CD4-positive, alpha-beta T cell treated with Interleukin-15 for 4 hours (primary cell): ENCODE measurements around the gene THEM5.

Experiments
- DNase-seq: peaks from one replicate; pipeline ENCODE4 v3.0.0-alpha.2; 2020; ENCODE audit warnings: low spot score

The THEM5 gene

DNA sequence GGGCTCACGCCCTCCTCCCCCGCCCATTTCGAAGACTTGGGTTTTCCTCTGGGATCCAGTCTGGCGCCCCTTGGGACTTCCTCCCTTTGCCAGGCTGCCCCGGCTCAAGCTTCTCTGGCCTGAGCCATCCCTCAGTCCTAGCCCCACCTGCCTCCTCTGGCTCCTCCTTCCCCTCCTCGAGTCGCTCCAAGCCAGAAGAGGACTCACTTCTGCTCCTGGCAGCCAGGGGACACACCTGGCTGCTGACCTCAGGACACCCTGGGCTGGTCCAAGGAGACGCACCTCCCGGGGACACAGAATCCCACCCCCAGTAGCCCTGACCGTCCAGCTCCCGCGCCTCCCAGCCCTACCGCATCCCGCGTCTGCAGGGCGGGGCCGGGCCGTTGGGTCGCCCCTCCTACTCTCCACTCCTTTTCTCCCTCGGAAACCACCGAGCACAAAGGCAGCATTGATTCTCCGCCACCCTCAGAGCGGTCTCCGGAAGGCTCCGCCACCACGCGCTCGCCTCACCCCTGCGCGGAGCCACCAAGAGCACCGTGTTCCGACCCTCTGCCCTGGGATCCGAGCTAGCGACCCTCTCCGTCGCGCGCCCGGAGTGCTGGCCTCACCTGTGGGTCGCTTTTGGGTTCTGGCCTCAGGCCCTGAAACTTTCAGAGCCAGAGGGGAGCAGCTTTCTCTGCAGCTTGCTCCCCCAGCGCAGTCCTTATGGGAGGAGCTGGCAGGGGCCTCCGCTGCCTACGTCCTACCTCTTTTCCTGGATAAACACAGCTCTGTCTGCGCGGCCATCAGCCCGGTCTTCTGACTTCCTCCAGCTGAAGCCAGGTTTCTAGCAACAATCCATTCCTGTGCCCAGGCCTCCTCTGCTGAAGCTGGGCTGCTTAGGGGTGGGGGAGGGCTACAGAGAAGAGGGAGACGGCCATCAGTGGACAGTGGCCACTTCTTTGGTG, 13.8 kb downstream of the THEM5 start, which contains the start of gene C2CD4D:
Gene C2CD4D, minus strand, starts transcription at position 364 of the 947 bp plus-strand sequence. CDS start 831 bp downstream, outside the sequence.
- DNase-seq: peak; percentile 72

DNA sequence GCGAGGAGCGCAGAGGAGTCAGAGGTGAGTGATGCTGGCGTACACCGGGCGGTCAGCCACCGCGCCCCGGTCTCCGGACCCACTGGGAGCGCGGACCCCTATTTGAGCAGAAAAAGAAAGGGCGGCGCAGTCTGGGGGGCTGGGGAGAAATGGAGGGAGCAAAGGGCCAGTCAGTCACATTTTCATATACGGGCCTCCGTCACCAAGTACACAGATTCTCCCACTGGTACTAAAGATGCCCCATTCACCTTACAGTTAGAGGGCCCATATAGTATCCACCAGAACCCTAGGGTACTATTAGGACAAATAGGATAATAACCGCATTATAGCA, 14.5 kb downstream of the THEM5 start:
- no peak for DNase-seq

GRCh38 chr1:151838222-151839081, 15.1 kb downstream of the THEM5 start:
- DNase-seq: no peak

DNA sequence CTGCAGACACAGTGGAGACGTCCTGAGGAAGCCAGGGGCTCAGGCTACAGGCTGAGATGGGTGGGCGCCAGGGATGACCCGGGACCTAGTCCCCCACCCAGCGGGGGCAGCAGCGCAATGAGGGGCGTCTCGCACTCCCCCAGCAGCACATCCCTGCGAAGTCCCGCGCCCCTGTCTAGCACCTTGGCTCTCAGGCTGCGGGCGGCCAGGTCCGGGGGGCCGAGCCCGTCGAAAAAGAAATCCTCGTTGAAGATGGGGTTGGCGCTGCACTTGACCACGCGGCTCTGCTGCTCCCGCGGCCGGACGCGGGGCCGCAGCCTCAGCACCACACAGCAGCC, 15.7 kb downstream of the THEM5 start:
- DNase-seq: no peak

- peak; percentile 64 for DNase-seq
Observed at GRCh38 chr1:151837197-151837596, 16.3 kb downstream of the THEM5 start.

GRCh38 chr1:151835596-151835995, 17.9 kb downstream of the THEM5 start:
- no peak for DNase-seq

DNA sequence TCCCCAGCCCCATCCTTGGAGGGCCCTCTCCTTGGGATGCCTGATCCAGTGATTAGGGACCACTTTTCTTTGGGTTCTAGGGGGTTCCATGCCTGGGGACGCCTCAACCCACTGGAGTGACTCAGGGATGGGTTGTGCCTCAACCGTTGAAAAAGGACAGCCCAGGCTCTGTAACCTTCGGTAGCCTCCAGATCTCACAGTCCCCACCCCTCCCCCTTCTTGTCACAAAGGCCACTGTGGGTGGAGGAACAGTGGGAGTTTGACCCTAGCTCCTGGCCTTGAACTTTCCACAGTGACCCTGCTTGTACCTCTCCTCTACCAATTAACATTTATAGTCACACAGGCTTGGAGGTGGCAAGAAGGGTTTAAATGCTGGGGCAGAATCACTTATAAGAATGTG, 19.3 kb downstream of the THEM5 start:
- DNase-seq: no peak

DNA sequence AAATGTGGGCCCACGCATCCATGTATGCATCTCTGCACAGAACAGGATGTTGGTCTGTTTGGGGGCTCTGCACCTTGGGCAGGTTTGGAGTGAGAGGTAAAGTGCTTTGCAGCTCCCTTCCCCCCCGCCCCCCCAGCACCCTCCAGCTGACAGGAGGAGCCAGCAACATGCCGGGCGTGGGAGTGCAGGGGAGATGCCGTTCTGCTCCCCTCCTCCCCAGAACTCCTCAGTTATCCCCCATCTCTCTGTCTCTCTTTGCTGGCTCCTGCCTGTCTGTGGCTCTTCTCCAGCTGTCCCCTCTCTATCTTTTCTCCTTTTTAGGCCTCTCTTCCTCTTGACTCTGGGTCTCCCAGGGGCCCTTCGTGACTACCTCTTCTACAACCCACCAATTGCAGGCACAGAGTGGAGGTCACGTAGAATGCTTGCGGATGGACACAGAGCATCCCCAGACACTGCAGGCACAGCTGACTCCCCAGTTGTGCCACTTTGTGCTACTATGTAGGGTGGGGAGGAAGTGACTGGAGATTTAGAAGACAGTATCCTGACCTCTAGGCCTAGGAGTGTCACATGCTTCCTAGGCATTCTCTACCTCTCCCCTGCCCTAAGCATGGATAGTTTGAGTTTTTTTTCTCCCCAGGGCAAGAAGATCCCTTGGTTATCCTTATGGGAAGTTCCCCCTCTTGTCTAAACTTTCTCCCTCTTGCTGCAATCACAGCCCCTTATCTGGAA, 20.2 kb downstream of the THEM5 start:
- DNase-seq: no peak

DNA sequence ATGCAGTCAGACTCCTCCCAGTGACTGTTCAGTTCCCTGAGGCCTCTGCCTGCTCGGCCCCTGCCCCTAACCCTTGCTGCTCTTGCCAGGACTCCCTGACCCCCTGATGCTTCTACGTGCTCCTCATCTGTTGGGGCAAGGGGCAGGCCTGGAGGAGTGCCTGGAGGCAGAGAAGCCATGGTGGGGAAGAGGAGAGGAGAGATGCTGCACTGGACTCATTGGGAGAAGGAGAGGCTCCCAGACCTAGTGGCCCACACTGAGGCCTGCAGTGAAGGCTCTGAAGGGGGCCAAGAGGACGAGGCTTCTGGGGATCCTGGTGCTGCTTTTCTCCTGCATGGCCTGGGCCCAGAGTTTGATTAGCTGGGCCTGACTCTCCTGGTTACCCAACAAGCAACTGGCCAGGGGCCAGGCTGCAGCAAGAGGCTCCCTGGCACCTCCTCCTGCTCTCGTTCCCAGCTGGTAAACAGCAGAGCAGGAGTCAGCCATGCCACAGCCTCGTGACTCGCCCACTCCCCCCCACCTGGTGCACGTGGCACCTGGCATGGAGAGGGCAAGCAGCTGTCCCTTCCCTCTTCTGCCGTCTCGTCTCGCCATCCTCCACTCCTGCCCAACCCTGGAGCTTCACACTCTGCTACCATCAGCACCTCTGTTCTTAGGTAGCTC, 21.1 kb downstream of the THEM5 start:
- no peak for DNase-seq

DNA sequence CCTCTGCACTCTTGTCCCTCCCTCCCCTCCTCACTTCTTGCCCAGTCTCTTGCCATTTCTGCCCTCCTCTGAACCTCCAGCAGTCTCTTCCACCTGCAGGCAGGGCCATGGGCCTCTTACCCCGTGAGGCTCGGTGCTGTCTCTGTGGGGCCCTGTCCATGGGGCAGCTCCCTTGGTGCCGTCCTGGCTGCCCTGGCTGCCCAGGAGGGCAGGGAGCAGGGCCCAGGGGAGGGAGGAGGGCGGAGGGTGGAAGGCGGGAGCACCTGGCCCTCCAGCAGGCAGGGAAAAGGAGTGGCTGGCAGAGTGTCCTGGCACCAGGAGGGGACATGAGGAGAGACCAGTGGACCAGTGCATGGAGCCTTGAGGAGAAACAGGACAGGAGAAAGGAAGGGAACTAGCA, 21.9 kb downstream of the THEM5 start, which contains the start of gene RORC:
Gene RORC, minus strand, starts transcription at position 198 of the 400 bp plus-strand sequence. Its CDS starts 38 bp downstream, at position 160.
- DNase-seq: no peak

DNA sequence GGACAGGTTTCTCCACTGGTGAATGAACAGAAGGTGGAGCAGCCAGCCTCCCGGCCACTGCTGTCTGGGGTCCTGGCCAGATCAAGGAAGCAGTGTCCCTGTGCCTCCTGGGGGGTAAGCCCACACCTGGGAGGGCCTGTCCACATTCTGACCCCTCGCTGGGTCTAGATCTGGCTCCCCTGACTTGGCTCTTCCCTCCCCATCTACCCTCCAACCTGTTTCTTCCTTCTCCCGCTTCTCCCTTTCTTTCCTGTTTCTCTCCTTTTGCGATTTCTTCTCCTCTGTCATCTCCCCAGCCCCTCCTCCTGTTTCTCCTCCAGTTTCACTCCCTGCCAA, 22.3 kb downstream of the THEM5 start:
- DNase-seq: no peak

DNA sequence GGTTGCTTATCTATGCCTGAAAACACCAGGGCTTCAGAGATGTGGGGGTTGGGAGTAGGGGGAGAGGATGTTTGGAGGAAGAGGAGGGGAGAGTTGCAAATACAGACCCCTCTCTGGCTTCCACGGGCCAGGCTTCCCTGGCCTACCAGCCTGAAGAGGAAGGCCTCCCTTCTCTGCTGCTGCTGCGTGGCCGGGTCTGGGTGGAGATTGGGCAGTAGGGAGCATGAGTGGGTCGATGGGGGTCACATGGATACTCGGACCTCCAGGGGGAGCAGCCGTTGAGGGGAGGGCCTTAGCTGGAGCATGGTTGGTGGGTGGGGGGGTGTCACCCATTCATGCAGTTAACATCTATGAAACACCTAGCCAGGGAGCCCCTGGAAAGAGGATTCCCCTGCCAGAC, 23.5 kb downstream of the THEM5 start:
- DNase-seq: no peak

DNA sequence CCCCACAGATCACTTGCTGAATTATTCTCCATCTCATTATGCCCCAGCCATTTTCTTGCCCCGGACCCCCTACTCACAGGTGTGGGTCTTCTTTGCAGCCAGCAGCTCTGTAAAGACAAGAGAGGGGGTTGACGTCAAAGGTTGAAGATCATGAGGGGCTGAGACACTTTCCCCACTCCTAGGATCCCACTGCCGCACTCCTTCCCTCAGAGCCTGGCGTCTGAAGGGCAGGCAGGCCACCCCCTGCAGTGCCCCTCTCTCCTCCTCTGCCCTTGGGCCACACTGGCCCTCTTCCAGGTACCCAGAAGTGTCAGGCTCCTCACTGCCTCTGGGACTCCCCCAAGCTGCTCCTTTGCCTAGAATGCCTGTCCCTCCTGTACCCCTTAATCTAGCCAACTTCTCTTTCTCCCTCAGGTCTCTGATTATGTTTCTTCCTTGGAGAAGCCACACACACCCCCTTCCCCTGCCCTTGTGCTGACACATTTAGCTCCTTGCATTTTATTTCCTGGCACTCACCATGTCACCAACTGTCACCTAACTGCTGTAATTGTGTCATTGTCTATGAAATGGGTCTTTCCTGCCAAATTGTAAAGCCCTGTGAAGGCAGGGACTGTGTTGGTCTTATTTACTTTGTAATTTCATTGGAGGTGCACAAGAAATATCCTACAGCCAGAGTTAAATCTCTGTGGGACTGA, 24.0 kb downstream of the THEM5 start:
- DNase-seq: no peak

GRCh38 chr1:151828921-151829320, 24.6 kb downstream of the THEM5 start:
- no peak for DNase-seq

- no peak for DNase-seq
Observed at GRCh38 chr1:151827853-151828252, 25.7 kb downstream of the THEM5 start.

- DNase-seq: no peak
Observed at GRCh38 chr1:151825751-151826660, 27.5 kb downstream of the THEM5 start.

- DNase-seq: no peak
Observed at GRCh38 chr1:151825204-151825603, 28.3 kb downstream of the THEM5 start.

- DNase-seq: no peak
Observed at GRCh38 chr1:151823175-151823574, 30.3 kb downstream of the THEM5 start.

- no peak for DNase-seq
Observed at GRCh38 chr1:151822404-151822803, 31.1 kb downstream of the THEM5 start.

DNA sequence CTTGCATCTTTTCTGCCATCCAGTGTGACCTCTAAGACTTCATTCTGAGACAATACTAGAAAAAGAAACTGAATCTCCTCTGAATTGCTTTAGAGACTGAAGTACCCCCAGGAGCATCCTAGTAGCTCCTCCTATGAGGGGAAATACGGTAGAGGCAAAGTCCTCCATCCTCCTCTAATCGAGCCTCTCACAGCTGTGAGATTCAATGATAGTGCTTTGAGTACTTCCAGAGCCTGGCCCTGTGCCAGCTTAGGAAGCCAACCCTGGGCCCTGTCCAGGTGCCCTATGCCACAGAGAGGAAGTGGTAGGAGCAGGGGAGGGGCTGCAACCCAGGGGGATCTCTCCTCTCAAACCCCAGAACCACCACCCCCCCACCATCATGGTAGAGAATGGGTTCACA, 32.6 kb downstream of the THEM5 start:
- no peak for DNase-seq
